ENCODE data around the gene C2orf42.
"Not testable (repeated sequence)": the region's sequence is repeated elsewhere in the genome, so short reads cannot be mapped to it uniquely, and the experiment has no call there.

C2orf42 gene

DNA sequence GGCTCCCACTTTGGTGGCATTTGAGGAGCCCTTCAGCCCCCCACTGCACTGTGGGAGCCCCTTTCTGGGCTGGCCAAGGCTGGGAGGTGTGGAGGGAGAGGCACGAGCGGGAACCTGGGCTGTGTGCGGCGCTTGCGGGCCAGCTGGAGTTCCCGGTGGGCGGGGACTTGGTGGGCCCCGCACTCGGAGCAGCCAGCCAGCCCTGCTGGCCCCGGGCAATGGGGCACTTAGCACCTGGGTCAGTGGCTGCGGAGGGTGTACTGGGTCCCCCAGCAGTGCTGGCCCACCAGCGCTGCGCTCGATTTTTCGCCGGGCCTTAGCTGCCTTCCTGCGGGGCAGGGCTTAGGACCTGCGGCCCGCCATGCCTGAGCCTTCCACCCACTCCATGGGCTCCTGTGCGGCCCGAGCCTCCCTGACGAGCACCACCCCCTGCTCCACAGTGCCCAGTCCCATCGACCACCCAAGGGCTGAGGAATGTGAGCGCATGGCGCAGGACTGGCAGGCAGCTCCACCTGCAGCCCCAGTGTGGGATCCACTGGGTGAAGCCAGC, 42.5 kb downstream of the C2orf42 start:
- DNase-seq; H3K9me3 Mint-ChIP-seq; H3K27me3 Mint-ChIP-seq; H3K27ac Mint-ChIP-seq; H3K4me3 Mint-ChIP-seq; ATAC-seq (replicated peaks): not testable (repeated sequence)
- Mint-ChIP-seq H3K4me1 (ENCODE audit: low read depth in 2 of 2) (peaks cover 8 to 12% of the 10 kb centered on the region in 2 donors), H3K36me3 (ENCODE audit: insufficient read depth) (peaks cover 20% of the 10 kb centered on the region)

GRCh38 chr2:70145851-70146739, 44.7 kb downstream of the C2orf42 start:
- peak overlapping the region; percentile 74 to 98 for H3K27ac Mint-ChIP-seq
- H3K36me3 Mint-ChIP-seq (ENCODE audit: insufficient read depth): peaks cover 32% of the 10 kb centered on the region
- peaks cover 20 to 26% of the 10 kb centered on the region in 2 donors for H3K4me1 Mint-ChIP-seq (ENCODE audit: low read depth in 2 of 2)
- H3K27me3 Mint-ChIP-seq: no peaks in the 10 kb centered on the region
- no peak overlapping the region for H3K4me3 Mint-ChIP-seq
- H3K9me3 Mint-ChIP-seq: no peaks in the 10 kb centered on the region
- ATAC-seq (replicated peaks) (no peak), DNase-seq (no peak)

GRCh38 chr2:70145144-70145490, 45.7 kb downstream of the C2orf42 start:
- Mint-ChIP-seq H3K4me1 (ENCODE audit: low read depth in 2 of 2) (peaks cover 27 to 35% of the 10 kb centered on the region in 2 donors), H3K27me3 (no peaks in the 10 kb centered on the region), H3K36me3 (ENCODE audit: insufficient read depth) (peaks cover 29% of the 10 kb centered on the region), H3K4me3 (no peak overlapping the region), H3K9me3 (no peaks in the 10 kb centered on the region), H3K27ac (peak overlapping the region; percentile 98 to 100)
- DNase-seq: no peak
- ATAC-seq (replicated peaks): no peak

DNA sequence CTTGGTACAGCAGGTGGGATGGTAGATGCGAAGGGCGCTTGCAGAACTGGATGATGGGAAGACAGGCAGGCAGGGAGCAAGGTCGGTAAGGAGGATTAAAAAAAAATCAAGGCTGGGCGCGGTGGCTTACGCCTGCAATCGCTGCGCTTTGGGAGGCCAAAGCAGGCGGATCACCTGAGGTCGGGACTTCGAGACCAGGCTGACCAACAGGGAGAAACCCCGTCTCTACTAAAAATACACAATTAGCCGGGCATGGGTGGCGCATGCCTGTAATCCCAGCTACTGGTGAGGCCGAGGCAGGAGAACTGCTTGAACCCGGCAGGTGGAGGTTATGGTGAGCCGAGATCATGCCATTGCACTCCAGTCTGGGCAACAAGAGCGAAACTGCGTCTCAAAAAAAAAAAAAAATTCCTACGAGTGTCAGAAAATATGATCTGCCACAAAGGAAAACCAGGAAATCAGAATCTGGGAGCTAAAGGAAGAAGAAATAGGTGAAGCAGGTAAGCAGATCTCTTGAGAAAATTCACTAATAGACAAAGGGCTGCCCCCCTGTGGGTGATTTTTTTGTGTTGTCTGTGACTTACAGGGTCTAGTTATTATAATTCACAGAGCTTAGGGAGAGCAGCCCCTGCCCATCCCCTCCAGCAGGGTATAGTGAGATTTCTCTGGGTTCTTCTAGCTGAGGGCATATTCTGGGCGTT, 46.2 kb downstream of the C2orf42 start:
- H3K27me3 Mint-ChIP-seq: no peaks in the 10 kb centered on the region

GRCh38 chr2:70143314-70144150, 47.3 kb downstream of the C2orf42 start:
- Mint-ChIP-seq H3K27me3 (no peaks in the 10 kb centered on the region), H3K4me1 (ENCODE audit: low read depth in 2 of 2) (peaks cover 29 to 37% of the 10 kb centered on the region in 2 donors), H3K4me3 (peak overlapping the region; percentile 81 to 88), H3K27ac (peak overlapping the region; percentile 98 to 100), H3K9me3 (no peaks in the 10 kb centered on the region), H3K36me3 (ENCODE audit: insufficient read depth) (peaks cover 26% of the 10 kb centered on the region)
- ATAC-seq (replicated peaks): peak; percentile 28
- peak; percentile 42 to 62 (median 45) for DNase-seq

More for the DNA sequence above, 46.2 kb downstream of the C2orf42 start:
- DNase-seq (no peak), ATAC-seq (replicated peaks) (no peak)
- Mint-ChIP-seq H3K27ac (peak overlapping the region; percentile 98 to 100), H3K4me1 (ENCODE audit: low read depth in 2 of 2) (peaks cover 29 to 37% of the 10 kb centered on the region in 2 donors), H3K4me3 (peak overlapping the region in 1 of 2 donors; percentile 8), H3K9me3 (no peaks in the 10 kb centered on the region), H3K36me3 (ENCODE audit: insufficient read depth) (peaks cover 26% of the 10 kb centered on the region)

- Mint-ChIP-seq H3K4me1 (ENCODE audit: low read depth in 2 of 2) (peaks cover 33 to 45% of the 10 kb centered on the region in 2 donors), H3K36me3 (ENCODE audit: insufficient read depth) (peaks cover 26% of the 10 kb centered on the region), H3K27me3 (no peaks in the 10 kb centered on the region), H3K4me3 (peak overlapping the region; percentile 81 to 88), H3K9me3 (no peaks in the 10 kb centered on the region), H3K27ac (peak overlapping the region; percentile 98 to 100)
- ATAC-seq (replicated peaks) (peak; percentile 75), DNase-seq (peak; percentile 98 to 99 (median 99))
These were observed 48.1 kb downstream of the C2orf42 start for GRCh38 chr2:70142590-70143313.

DNA sequence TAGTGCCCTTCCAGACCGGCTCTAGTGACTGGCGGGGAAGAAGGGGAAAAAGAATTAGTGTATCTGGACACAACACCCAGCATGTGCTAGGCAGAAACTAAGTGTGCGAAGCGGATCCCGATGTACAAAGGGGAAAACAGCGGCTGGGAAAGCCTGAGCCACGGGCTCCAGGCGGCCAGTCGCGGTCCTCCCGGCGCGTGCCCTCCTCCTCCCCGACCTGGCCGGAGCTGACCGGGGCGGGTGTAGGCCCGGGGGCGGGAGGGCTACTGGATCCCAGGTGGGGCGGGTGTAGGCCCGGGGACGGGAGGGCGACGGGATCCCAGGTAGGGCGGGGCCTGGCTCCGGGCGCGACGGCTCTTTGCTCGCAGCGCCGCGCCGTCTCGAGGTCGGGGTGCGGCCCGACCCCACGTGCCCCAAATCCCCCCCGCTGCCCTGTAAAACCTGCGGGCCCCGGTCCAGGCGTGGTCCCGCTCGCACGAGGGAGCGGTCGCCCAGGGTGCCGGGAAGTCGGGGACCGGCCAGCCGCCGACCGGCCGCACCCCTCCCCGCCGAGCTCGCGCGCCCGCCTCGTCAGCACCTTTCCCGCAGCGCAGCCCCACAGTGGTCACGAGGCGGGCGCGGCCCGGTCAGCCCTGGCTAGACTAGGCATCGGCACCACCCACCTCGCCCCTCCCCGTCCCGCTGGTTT, 48.8 kb downstream of the C2orf42 start:
- Mint-ChIP-seq H3K4me3 (peak overlapping the region; percentile 81 to 88), H3K4me1 (ENCODE audit: low read depth in 2 of 2) (peaks cover 37 to 51% of the 10 kb centered on the region in 2 donors), H3K36me3 (ENCODE audit: insufficient read depth) (peaks cover 26% of the 10 kb centered on the region), H3K9me3 (no peaks in the 10 kb centered on the region), H3K27ac (peak overlapping the region; percentile 98 to 100), H3K27me3 (no peaks in the 10 kb centered on the region)
- DNase-seq (no peak), ATAC-seq (replicated peaks) (peak; percentile 34)

GRCh38 chr2:70141212-70141901, 49.5 kb downstream of the C2orf42 start:
- no peaks in the 10 kb centered on the region for H3K9me3 Mint-ChIP-seq
- DNase-seq: peak; percentile 64 to 76 (median 65)
- ATAC-seq (replicated peaks): peak; percentile 51

GRCh38 chr2:70140791-70141211, 50.0 kb downstream of the C2orf42 start:
- ATAC-seq (replicated peaks) (no peak), DNase-seq (no peak)
- Mint-ChIP-seq H3K4me3 (peak overlapping the region; percentile 75 to 81), H3K9me3 (no peaks in the 10 kb centered on the region), H3K27ac (peak overlapping the region; percentile 95 to 98), H3K36me3 (ENCODE audit: insufficient read depth) (peaks cover 32% of the 10 kb centered on the region), H3K27me3 (no peaks in the 10 kb centered on the region), H3K4me1 (ENCODE audit: low read depth in 2 of 2) (peaks cover 44 to 57% of the 10 kb centered on the region in 2 donors)

More at GRCh38 chr2:70141212-70141901, 49.5 kb downstream of the C2orf42 start:
- peaks cover 41 to 56% of the 10 kb centered on the region in 2 donors for H3K4me1 Mint-ChIP-seq (ENCODE audit: low read depth in 2 of 2)
- H3K4me3 Mint-ChIP-seq: peak overlapping the region; percentile 75 to 81
- H3K36me3 Mint-ChIP-seq (ENCODE audit: insufficient read depth): peaks cover 26% of the 10 kb centered on the region
- peak overlapping the region; percentile 95 to 98 for H3K27ac Mint-ChIP-seq
- no peaks in the 10 kb centered on the region for H3K27me3 Mint-ChIP-seq

- H3K4me3 Mint-ChIP-seq: peak overlapping the region; percentile 77 to 82
- ATAC-seq (replicated peaks): not testable (repeated sequence)
These were observed 56.4 kb downstream of the C2orf42 start for GRCh38 chr2:70134323-70134983.

More at GRCh38 chr2:70134323-70134983, 56.4 kb downstream of the C2orf42 start:
- H3K36me3 Mint-ChIP-seq (ENCODE audit: insufficient read depth): peaks cover 32% of the 10 kb centered on the region
- not testable (repeated sequence) for H3K9me3 Mint-ChIP-seq, H3K27me3 Mint-ChIP-seq, DNase-seq
- H3K4me1 Mint-ChIP-seq (ENCODE audit: low read depth in 2 of 2): peaks cover 57 to 71% of the 10 kb centered on the region in 2 donors
- H3K27ac Mint-ChIP-seq: peak overlapping the region; percentile 95 to 98
